ENCODE data around the gene CAMKK1.

The CAMKK1 gene

GRCh38 chr17:3917391-3917931, 24.6 kb upstream of the CAMKK1 start:
- DNase-seq = no peak

- no peak for DNase-seq
Observed at GRCh38 chr17:3916825-3917224, 24.0 kb upstream of the CAMKK1 start.

- DNase-seq = peak; percentile 47
Observed at GRCh38 chr17:3915995-3916696, 23.3 kb upstream of the CAMKK1 start, which contains the start of gene P2RX1. Gene P2RX1, minus strand, starts transcription at chr17:3916465. Its CDS starts 240 bp downstream, at chr17:3916225.

GRCh38 chr17:3915581-3915994, 22.7 kb upstream of the CAMKK1 start:
- DNase-seq = no peak

GRCh38 chr17:3914312-3914670, 21.4 kb upstream of the CAMKK1 start:
- DNase-seq = no peak

- DNase-seq = peak; percentile 87
Observed at GRCh38 chr17:3913531-3914311, 20.9 kb upstream of the CAMKK1 start.

GRCh38 chr17:3912827-3913226, 20.0 kb upstream of the CAMKK1 start:
- DNase-seq = no peak

- DNase-seq = peak; percentile 80
Observed at GRCh38 chr17:3911271-3912053, 18.6 kb upstream of the CAMKK1 start.

- DNase-seq = no peak
Observed at GRCh38 chr17:3910420-3911270, 17.8 kb upstream of the CAMKK1 start.

- no peak for DNase-seq
Observed at GRCh38 chr17:3909257-3909656, 16.4 kb upstream of the CAMKK1 start.

GRCh38 chr17:3907483-3908216, 14.8 kb upstream of the CAMKK1 start:
- no peak for DNase-seq

GRCh38 chr17:3906881-3907280, 14.0 kb upstream of the CAMKK1 start:
- no peak for DNase-seq

GRCh38 chr17:3905017-3905520, 12.2 kb upstream of the CAMKK1 start:
- DNase-seq = no peak

GRCh38 chr17:3904501-3904900, 11.6 kb upstream of the CAMKK1 start:
- DNase-seq = no peak

- DNase-seq = no peak
Observed at GRCh38 chr17:3903881-3904290, 11.0 kb upstream of the CAMKK1 start.

- no peak for DNase-seq
Observed at GRCh38 chr17:3903051-3903825, 10.4 kb upstream of the CAMKK1 start.

GRCh38 chr17:3900646-3901045, 7.8 kb upstream of the CAMKK1 start:
- DNase-seq = no peak

- DNase-seq = no peak
Observed at GRCh38 chr17:3897731-3898130, 4.9 kb upstream of the CAMKK1 start.

- DNase-seq = no peak
Observed at GRCh38 chr17:3896968-3897235, 4.0 kb upstream of the CAMKK1 start.

GRCh38 chr17:3896108-3896967, 3.5 kb upstream of the CAMKK1 start:
- no peak for DNase-seq
